IMR-90 (cell line): ENCODE data around the gene KCNQ1. TPM values are rescaled to one million over a fixed set of nuclear protein-coding genes. Genes with fewer than 3 reads are reported as not detected.
A peak's percentile ranks its signal among the peaks of the same experiment; 100 is the strongest.

Source experiments
- ATAC-seq: fragments of 200-7000 bp; cut with Tn5 transposase; 2 replicates; pipeline ENCODE4 v1.9.1; 2020; ENCODE audit warnings: low read depth, mild to moderate bottlenecking, moderate library complexity
- BruUV-seq: library from RNA; stranded (reverse); fragments of 400-500 nt; replicated peaks from 2 replicates; lab custom pipeline; 2021; lab: Mats Ljungman, UMichigan
- CTCF ChIA-PET: fragments of 300-600 bp; formaldehyde crosslinking; extraction: SDS; loops from one replicate; lab custom pipeline; 2021; ENCODE audit warnings: antibody characterized with exemption; lab: Yijun Ruan, JAX
- POLR2A ChIA-PET: fragments of 300-600 bp; sonication (Branson Sonifier 250); formaldehyde crosslinking; loops from one replicate; lab custom pipeline; 2022; ENCODE audit warnings: antibody characterized with exemption; ENCODE audit not compliant: unreplicated experiment; lab: Charles Lee
- DNase-seq: peaks from one replicate; pipeline ENCODE4 v3.0.0; 2013
- H2AFZ ChIP-seq: replicated peaks from 2 replicates; pipeline ENCODE3; 2013; ENCODE audit warnings: low read length, mild to moderate bottlenecking; ENCODE audit not compliant: poor library complexity
- H2AK5ac ChIP-seq: 2 replicates; pipeline ENCODE4 v1.6.1; 2013; ENCODE audit warnings: low read depth, low read length, inconsistent platforms
- H2AK9ac ChIP-seq: replicated peaks from 2 replicates; pipeline ENCODE3; 2013; ENCODE audit warnings: mild to moderate bottlenecking, low read depth, low read length, moderate library complexity; ENCODE audit not compliant: poor library complexity
- H2BK120ac ChIP-seq: 2 replicates; pipeline ENCODE4 v1.6.1; 2013; ENCODE audit warnings: low read depth, low read length, inconsistent platforms
- H2BK15ac ChIP-seq: 3 replicates; pipeline ENCODE4 v1.6.1; 2013; ENCODE audit warnings: low read depth, low read length, inconsistent platforms
- H2BK20ac ChIP-seq: 2 replicates; pipeline ENCODE4 v1.6.1; 2013; ENCODE audit warnings: low read depth, mild to moderate bottlenecking, inconsistent platforms, low read length, moderate library complexity
- H2BK5ac ChIP-seq: 2 replicates; pipeline ENCODE4 v1.6.1; 2013; ENCODE audit warnings: mild to moderate bottlenecking, low read depth, low read length, inconsistent platforms; ENCODE audit not compliant: poor library complexity, severe bottlenecking
- H3K14ac ChIP-seq: replicated peaks from 2 replicates; pipeline ENCODE4 v1.6.1; 2013; ENCODE audit warnings: low read depth, low read length, inconsistent platforms
- H3K18ac ChIP-seq: 2 replicates; pipeline ENCODE4 v1.6.1; 2013; ENCODE audit warnings: low read depth, low read length, control low read depth
- H3K23ac ChIP-seq: 2 replicates; pipeline ENCODE4 v1.6.1; 2013; ENCODE audit warnings: low read depth, low read length, inconsistent platforms
- H3K27ac ChIP-seq: 2 replicates; pipeline ENCODE4 v1.5.1; 2013; ENCODE audit warnings: mild to moderate bottlenecking, control low read depth, low read length; ENCODE audit not compliant: insufficient read depth
- H3K27me3 ChIP-seq: 2 replicates; pipeline ENCODE4 v1.6.1; 2013; ENCODE audit warnings: low read length; ENCODE audit not compliant: control insufficient read depth, insufficient read depth
- H3K36me3 ChIP-seq: 2 replicates; pipeline ENCODE4 v1.6.1; 2013; ENCODE audit warnings: low read length, mixed read lengths; ENCODE audit not compliant: control insufficient read depth, insufficient read depth
- H3K4ac ChIP-seq: 2 replicates; pipeline ENCODE4 v1.6.1; 2013; ENCODE audit warnings: low read depth, low read length, inconsistent platforms
- H3K4me1 ChIP-seq: 2 replicates; pipeline ENCODE4 v1.6.1; 2013; ENCODE audit warnings: low read length, mixed read lengths; ENCODE audit not compliant: control insufficient read depth, insufficient read depth
- H3K4me2 ChIP-seq: 2 replicates; pipeline ENCODE4 v1.6.1; 2013; ENCODE audit warnings: low read depth, mild to moderate bottlenecking, control low read depth, low read length, moderate library complexity
- H3K4me3 ChIP-seq: 2 replicates; pipeline ENCODE4 v1.5.1; 2013; ENCODE audit warnings: low read depth, mild to moderate bottlenecking, control low read depth, low read length, moderate library complexity; ENCODE audit not compliant: insufficient read depth
- H3K56ac ChIP-seq: 2 replicates; pipeline ENCODE4 v1.6.1; 2013; ENCODE audit warnings: low read length, inconsistent platforms; ENCODE audit not compliant: insufficient read depth; ENCODE audit errors: extremely low read depth
- H3K79me1 ChIP-seq, 2 experiments: 2 replicates each; pipeline ENCODE4 v1.6.1; 2013; ENCODE audit warnings: low read length in 2 of 2, inconsistent platforms in 1 of 2, low read depth in 1 of 2
- H3K9ac ChIP-seq: 2 replicates; pipeline ENCODE4 v1.6.1; 2013; ENCODE audit warnings: low read depth, low read length, control low read depth
- H3K9me1 ChIP-seq: 2 replicates; pipeline ENCODE4 v1.6.1; 2013; ENCODE audit warnings: low read length, inconsistent platforms; ENCODE audit not compliant: insufficient read depth
- H3K9me3 ChIP-seq: 2 replicates; pipeline ENCODE4 v1.6.1; 2013; ENCODE audit warnings: low read length; ENCODE audit not compliant: control insufficient read depth, insufficient read depth
- H4K20me1 ChIP-seq: 2 replicates; pipeline ENCODE4 v1.6.1; 2013; ENCODE audit warnings: low read length, inconsistent platforms; ENCODE audit not compliant: insufficient read depth
- H4K5ac ChIP-seq: 2 replicates; pipeline ENCODE4 v1.6.1; 2013; ENCODE audit warnings: mild to moderate bottlenecking, low read depth, low read length, control low read depth
- H4K8ac ChIP-seq, 2 experiments: 2 replicates each; pipeline ENCODE4 v1.6.1; 2013; ENCODE audit warnings: low read depth in 2 of 2, low read length in 2 of 2, control low read depth in 1 of 2, inconsistent platforms in 1 of 2
- H4K91ac ChIP-seq: 2 replicates; pipeline ENCODE4 v1.6.1; 2013; ENCODE audit warnings: low read depth, low read length, inconsistent platforms; ENCODE audit not compliant: insufficient read depth
- BHLHE40 ChIP-seq: fragments of 150-350 bp; IDR thresholded peaks from 2 replicates; pipeline ENCODE4 v1.6.1; 2016; ENCODE audit warnings: mild to moderate bottlenecking, low read depth, low read length
- CEBPB ChIP-seq: IDR thresholded peaks from 2 replicates; pipeline ENCODE4 v1.6.1; 2012; ENCODE audit warnings: low read depth, low read length, improper control_type of control experiment
- FOS ChIP-seq: fragments of 150-350 bp; IDR thresholded peaks from 2 replicates; pipeline ENCODE4 v1.6.1; 2016; ENCODE audit warnings: low read depth, low read length
- MAFK ChIP-seq: IDR thresholded peaks from 2 replicates; pipeline ENCODE4 v1.6.1; 2012; ENCODE audit warnings: low read depth, low read length, improper control_type of control experiment
- MAZ ChIP-seq: IDR thresholded peaks from 2 replicates; pipeline ENCODE4 v1.6.1; 2012; ENCODE audit warnings: low read depth, mild to moderate bottlenecking, low read length, improper control_type of control experiment, moderate library complexity, borderline replicate concordance
- MXI1 ChIP-seq: IDR thresholded peaks from 2 replicates; pipeline ENCODE4 v1.6.1; 2012; ENCODE audit warnings: low read depth, mild to moderate bottlenecking, low read length, moderate library complexity, borderline replicate concordance
- NFE2L2 ChIP-seq: fragments of 150-350 bp; IDR thresholded peaks from 2 replicates; pipeline ENCODE4 v1.6.1; 2016; ENCODE audit warnings: low read depth, mild to moderate bottlenecking, low read length
- POLR2A ChIP-seq: IDR thresholded peaks from 2 replicates; pipeline ENCODE4 v1.6.1; 2012; ENCODE audit warnings: mild to moderate bottlenecking, low read depth, low read length
- RAD21 ChIP-seq: IDR thresholded peaks from 2 replicates; pipeline ENCODE4 v1.6.1; 2012; ENCODE audit warnings: low read length, improper control_type of control experiment
- RCOR1 ChIP-seq: IDR thresholded peaks from 2 replicates; pipeline ENCODE4 v1.6.1; 2012; ENCODE audit warnings: mild to moderate bottlenecking, low read length, improper control_type of control experiment; ENCODE audit not compliant: insufficient replicate concordance
- RFX5 ChIP-seq: IDR thresholded peaks from 2 replicates; pipeline ENCODE4 v1.8.0; 2012; ENCODE audit warnings: low read depth, mild to moderate bottlenecking, low read length, moderate library complexity
- SMC3 ChIP-seq: fragments of 150-350 bp; IDR thresholded peaks from 2 replicates; pipeline ENCODE4 v1.6.1; 2016; ENCODE audit warnings: low read depth, mild to moderate bottlenecking, antibody characterized with exemption, low read length, moderate library complexity
- WGBS, 2 experiments: methylation state at CpG; one replicate each; pipeline versions ENCODE4 v1.1.5 to v1.1.7; 2013; ENCODE audit warnings: missing lambda C conversion rate in 2 of 2; ENCODE audit not compliant: insufficient read length in 1 of 2; ENCODE audit errors: extremely low coverage in 2 of 2; 5-methylcytosine and 5-hydroxymethylcytosine counted together
- dilution Hi-C: fragments of 300-500 bp; cut with HindIII; formaldehyde crosslinking; loops from one replicate; pipeline ENCODE4 v1.14.3; 2018; ENCODE audit warnings: low sequenced_read_pairs; ENCODE audit not compliant: unreplicated experiment
- in situ Hi-C: fragments of 300-500 bp; cut with MboI; formaldehyde crosslinking; loops from 3 replicates; pipeline ENCODE4 v1.14.3; 2019; ENCODE audit warnings: low sequenced_read_pairs, inconsistent platforms, mixed read lengths
- intact Hi-C: fragments of 100-400 bp; cut with micrococcal nuclease; formaldehyde crosslinking; loops from 2 replicates; pipeline ENCODE4 v1.10.0; 2022
- polyA plus RNA-seq, 3 experiments: library from polyadenylated mRNA; depleted of rRNA; stranded (reverse); fragments of >200 nt; gene quantifications; 2 replicates each; pipeline ENCODE4 v1.2.3, GENCODE V29; 2012; ENCODE audit warnings: low replicate concordance in 1 of 3
- total RNA-seq: library from RNA; depleted of rRNA; stranded (reverse); fragments of >200 nt; gene quantifications from 2 replicates; pipeline ENCODE4 v1.2.3, GENCODE V29; 2012
- TF ChIP-seq, protein P1 (sequence below): fragments of 150-350 bp; IDR thresholded peaks from 2 replicates; pipeline ENCODE4 v1.6.1; 2016; ENCODE audit warnings: low read depth, mild to moderate bottlenecking, low read length, moderate library complexity, borderline replicate concordance
- TF ChIP-seq, protein P2 (sequence below): fragments of 150-350 bp; IDR thresholded peaks from 2 replicates; pipeline ENCODE4 v1.6.1; 2017; ENCODE audit warnings: mild to moderate bottlenecking, antibody characterized with exemption, low read length, low read depth

KCNQ1 gene
- total and polyA plus RNA-seq, 2 of the 4 experiments (the other 2 are of a cell fraction): 0.07 TPM; not detected in 1

DNA sequence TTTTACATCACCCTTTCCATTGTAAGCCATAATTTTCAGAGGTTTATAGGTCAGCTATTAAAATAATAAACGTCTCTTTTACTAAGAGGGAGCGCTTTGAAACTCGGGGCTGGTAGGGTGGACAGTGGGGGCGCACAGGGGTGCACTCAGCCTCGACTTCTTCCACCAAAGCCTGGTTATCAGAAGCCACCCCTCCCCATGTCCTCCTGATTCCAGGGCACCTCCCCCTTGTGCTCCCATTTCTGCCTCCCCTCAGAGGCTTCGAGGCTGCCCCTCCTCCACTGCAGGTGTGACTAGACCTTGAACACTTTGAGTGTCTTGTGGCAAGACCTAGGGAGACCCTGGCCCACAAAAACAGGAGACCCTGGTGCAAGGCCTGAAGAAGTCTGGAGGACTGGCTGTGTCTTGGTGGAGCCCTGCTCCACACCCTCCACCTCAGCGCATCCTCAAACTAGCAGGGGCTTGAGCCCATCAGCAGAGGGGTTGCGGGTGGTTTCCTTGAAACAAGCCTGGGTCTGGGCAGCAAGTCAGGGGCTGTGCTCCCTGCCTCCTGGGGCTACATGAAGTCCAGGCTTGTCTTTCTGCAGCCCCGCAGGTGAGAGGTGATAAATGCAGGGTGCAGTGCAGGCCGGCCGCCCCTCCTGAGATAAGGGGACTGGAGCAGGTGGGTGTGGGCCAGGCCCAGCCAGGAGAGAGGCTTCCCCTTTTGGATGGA, 437.7 kb downstream of the KCNQ1 start (continued):
- no peak for TF ChIP-seq NFE2L2

DNA sequence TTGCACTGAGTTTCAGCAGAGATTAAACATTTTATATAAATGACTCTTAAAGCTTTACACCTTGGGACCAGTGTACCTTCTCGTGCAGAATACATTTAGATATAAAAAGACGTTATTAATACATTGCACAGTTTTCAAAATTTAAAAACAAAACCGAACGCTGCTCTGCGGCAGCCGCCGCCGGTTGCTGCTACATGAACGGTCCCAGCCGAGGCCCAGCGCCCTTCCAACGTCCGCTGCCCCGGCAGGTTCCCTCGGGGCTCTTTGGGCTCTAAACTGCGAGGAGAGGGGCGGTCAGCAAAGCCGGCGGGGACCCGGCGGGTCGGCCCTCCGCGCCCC, 438.8 kb downstream of the KCNQ1 start:
- H3K14ac ChIP-seq: no peak overlapping the region
- BruUV-seq: no TSS peak
- no peak overlapping the region for H2AK5ac ChIP-seq
- intact Hi-C loops: no loop called here
- H3K4ac ChIP-seq: no peak overlapping the region
- H2BK120ac ChIP-seq: no peak overlapping the region
- peaks cover 6% of the 10 kb centered on the region; the same call in 1 of the 2 replicates for H3K4me1 ChIP-seq
- peaks cover 12% of the 10 kb centered on the region for H4K20me1 ChIP-seq
- H3K36me3 ChIP-seq: peaks cover 7% of the 10 kb centered on the region; the same call in 1 of the 2 replicates
- ATAC-seq: no peak
- H4K91ac ChIP-seq: no peak overlapping the region
- no peak overlapping the region for H3K23ac ChIP-seq
- peak overlapping the region; percentile 86 for H3K4me3 ChIP-seq
- no peak overlapping the region for H3K56ac ChIP-seq
- H2AK9ac ChIP-seq: peak overlapping the region; percentile 80
- H2BK20ac ChIP-seq: no peak overlapping the region
- peaks cover 5% of the 10 kb centered on the region for H3K9me3 ChIP-seq
- no peak overlapping the region for H2BK15ac ChIP-seq
- H2AFZ ChIP-seq: peak overlapping the region; percentile 88
- DNase-seq: no peak
- H2BK5ac ChIP-seq: no peak overlapping the region
- ChIA-PET CTCF (interaction anchor here (1.2 to 11.0 kb wide), 3 partner anchors 10 to 351 kb away, joined by 3 to 116 read pairs (median 3); no protein-coding TSS in a partner anchor), POLR2A (interaction anchor here (0.8 kb wide), 1 partner anchor 231 kb away, joined by 5 read pairs; no protein-coding TSS in a partner anchor)
- 6% methylated on average over 16 of the region's 24 CpGs; no CpG with 5 or more reads in 1 of the 2 experiments for WGBS, 2 experiments
- peaks cover 0 to 3% of the 10 kb centered on the region in 2 experiments; a peak in 1 of 4 replicates for H3K79me1 ChIP-seq
- H4K5ac ChIP-seq: no peak overlapping the region
- H3K18ac ChIP-seq: no peak overlapping the region; the same call in 1 of the 2 replicates
- peaks cover 2% of the 10 kb centered on the region; the same call in 1 of the 2 replicates for H3K27me3 ChIP-seq
- peak overlapping the region; percentile 36; the same call in 1 of the 2 replicates for H3K27ac ChIP-seq
- in situ Hi-C loops: loop anchor here (25.0 kb wide), 1 partner anchor 696 kb away; no protein-coding TSS in a partner anchor
- H3K9ac ChIP-seq: peak overlapping the region; percentile 58
- H3K4me2 ChIP-seq: peak overlapping the region; percentile 69
- H4K8ac ChIP-seq: peak overlapping the region; percentile 50 to 62; a peak in 2 of 4 replicates
- no peaks in the 10 kb centered on the region; the same call in 1 of the 2 replicates for H3K9me1 ChIP-seq
- dilution Hi-C loops: no loop called here
- TF ChIP-seq RAD21 (no peak), FOS (no peak), BHLHE40 (no peak), NFE2L2 (no peak), MAZ (no peak), RFX5 (no peak), RCOR1 (no peak), CEBPB (no peak), POLR2A (no peak), MAFK (no peak), SMC3 (no peak), MXI1 (no peak)
- TF ChIP-seq, protein P1, sequence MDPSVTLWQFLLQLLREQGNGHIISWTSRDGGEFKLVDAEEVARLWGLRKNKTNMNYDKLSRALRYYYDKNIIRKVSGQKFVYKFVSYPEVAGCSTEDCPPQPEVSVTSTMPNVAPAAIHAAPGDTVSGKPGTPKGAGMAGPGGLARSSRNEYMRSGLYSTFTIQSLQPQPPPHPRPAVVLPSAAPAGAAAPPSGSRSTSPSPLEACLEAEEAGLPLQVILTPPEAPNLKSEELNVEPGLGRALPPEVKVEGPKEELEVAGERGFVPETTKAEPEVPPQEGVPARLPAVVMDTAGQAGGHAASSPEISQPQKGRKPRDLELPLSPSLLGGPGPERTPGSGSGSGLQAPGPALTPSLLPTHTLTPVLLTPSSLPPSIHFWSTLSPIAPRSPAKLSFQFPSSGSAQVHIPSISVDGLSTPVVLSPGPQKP: no peak
- TF ChIP-seq, protein P2, sequence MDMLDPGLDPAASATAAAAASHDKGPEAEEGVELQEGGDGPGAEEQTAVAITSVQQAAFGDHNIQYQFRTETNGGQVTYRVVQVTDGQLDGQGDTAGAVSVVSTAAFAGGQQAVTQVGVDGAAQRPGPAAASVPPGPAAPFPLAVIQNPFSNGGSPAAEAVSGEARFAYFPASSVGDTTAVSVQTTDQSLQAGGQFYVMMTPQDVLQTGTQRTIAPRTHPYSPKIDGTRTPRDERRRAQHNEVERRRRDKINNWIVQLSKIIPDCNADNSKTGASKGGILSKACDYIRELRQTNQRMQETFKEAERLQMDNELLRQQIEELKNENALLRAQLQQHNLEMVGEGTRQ: no peak
